ENCODE results near the gene PTPRD. TPM values are rescaled to one million over a fixed set of nuclear protein-coding genes. Genes with fewer than 3 reads are reported as not detected.

Gene PTPRD
- total and polyA plus RNA-seq, 4 donors: 97.4 to 229 (median 161) TPM

DNA sequence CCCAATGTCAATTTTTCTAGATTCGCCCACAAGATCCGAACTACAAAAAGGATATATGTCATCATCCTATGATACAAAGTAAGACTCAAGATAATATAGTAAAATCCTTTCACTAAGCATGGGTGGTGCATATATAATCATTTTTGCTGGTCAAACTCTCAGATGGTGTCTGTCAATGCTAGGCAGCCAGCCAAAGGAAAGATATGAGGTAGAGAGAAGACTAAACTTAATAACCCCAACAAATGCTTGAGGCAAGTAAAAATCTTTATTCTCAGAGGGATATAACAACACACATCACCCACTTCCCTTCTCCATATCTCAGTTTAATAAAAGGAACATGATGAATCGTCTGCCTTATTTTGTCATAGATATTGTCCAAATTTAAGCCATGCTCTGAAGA lies 1972.0 kb downstream of the PTPRD start:
- no peak overlapping the region for H3K27ac ChIP-seq (ENCODE audit: low read depth, low read length)
- peaks cover 7% of the 10 kb centered on the region for H3K36me3 ChIP-seq (ENCODE audit: control insufficient read depth, insufficient read depth, low read length)
- no peaks in the 10 kb centered on the region for H3K27me3 ChIP-seq (ENCODE audit: control insufficient read depth, insufficient read depth, low read length)
- no peak for DNase-seq (ENCODE audit: low read depth in 4 of 6, low spot score in 6 of 6)
- no peak overlapping the region for H3K4me3 ChIP-seq (ENCODE audit: low read depth, low read length)
- no CpG with 5 or more reads among the region's 3 CpGs for WGBS (ENCODE audit: insufficient coverage)
- no peaks in the 10 kb centered on the region for H3K9me3 ChIP-seq (ENCODE audit: control insufficient read depth, insufficient read depth, low read length)
- H3K4me1 ChIP-seq (ENCODE audit: control insufficient read depth, insufficient read depth, low read length): peaks cover 4% of the 10 kb centered on the region

DNA sequence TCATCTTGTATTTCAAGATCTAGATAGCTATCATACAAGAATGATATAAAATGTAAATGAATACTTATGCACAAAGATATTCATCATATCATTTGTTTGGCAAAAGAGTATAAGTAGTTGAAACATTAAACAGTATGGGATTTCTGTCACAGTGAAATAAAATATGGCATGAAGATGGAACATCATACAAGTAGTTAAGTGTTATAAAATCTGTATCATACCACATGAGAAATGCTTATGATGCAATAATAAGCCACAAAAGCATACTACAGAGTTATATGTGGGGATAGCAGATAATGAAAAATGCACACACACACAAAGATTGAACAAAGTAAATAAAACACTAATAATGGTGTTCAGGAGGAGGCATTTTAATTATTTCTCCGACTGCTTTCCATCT lies 1975.2 kb downstream of the PTPRD start:
- H3K4me3 ChIP-seq (ENCODE audit: low read depth, low read length): no peak overlapping the region
- no peaks in the 10 kb centered on the region for H3K36me3 ChIP-seq (ENCODE audit: control insufficient read depth, insufficient read depth, low read length)
- H3K9me3 ChIP-seq (ENCODE audit: control insufficient read depth, insufficient read depth, low read length): no peaks in the 10 kb centered on the region
- no peak for DNase-seq (ENCODE audit: low read depth in 4 of 6, low spot score in 6 of 6)
- no peaks in the 10 kb centered on the region for H3K4me1 ChIP-seq (ENCODE audit: control insufficient read depth, insufficient read depth, low read length)
- H3K27ac ChIP-seq (ENCODE audit: low read depth, low read length): no peak overlapping the region
- H3K27me3 ChIP-seq (ENCODE audit: control insufficient read depth, insufficient read depth, low read length): no peaks in the 10 kb centered on the region
- WGBS (ENCODE audit: insufficient coverage): no CpG with 5 or more reads among the region's 1 CpG

DNA sequence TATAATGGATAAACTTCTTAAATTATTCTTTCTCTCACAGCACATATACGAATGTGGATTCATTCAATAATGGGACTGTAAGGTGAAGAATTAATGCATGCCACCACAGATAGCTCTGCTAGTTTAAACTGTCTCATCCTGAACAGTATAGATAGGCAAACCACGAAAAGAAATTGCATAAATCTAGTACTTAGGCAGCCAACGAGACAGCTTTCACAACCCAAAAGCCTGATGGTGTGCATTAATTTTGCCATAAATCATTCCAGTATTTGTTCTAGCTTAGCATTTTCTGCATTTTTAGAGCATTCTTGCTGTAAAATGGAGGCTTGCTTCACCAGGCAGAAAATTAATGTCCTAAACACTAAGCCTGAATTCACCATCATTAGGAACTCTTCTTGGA lies 1979.0 kb downstream of the PTPRD start:
- no peaks in the 10 kb centered on the region for H3K9me3 ChIP-seq (ENCODE audit: control insufficient read depth, insufficient read depth, low read length)
- H3K4me3 ChIP-seq (ENCODE audit: low read depth, low read length): no peak overlapping the region
- no peak for DNase-seq (ENCODE audit: low read depth in 4 of 6, low spot score in 6 of 6)
- H3K27me3 ChIP-seq (ENCODE audit: control insufficient read depth, insufficient read depth, low read length): no peaks in the 10 kb centered on the region
- no peaks in the 10 kb centered on the region for H3K4me1 ChIP-seq (ENCODE audit: control insufficient read depth, insufficient read depth, low read length)
- no peaks in the 10 kb centered on the region for H3K36me3 ChIP-seq (ENCODE audit: control insufficient read depth, insufficient read depth, low read length)
- H3K27ac ChIP-seq (ENCODE audit: low read depth, low read length): no peak overlapping the region
- no CpG with 5 or more reads among the region's 3 CpGs for WGBS (ENCODE audit: insufficient coverage)

DNA sequence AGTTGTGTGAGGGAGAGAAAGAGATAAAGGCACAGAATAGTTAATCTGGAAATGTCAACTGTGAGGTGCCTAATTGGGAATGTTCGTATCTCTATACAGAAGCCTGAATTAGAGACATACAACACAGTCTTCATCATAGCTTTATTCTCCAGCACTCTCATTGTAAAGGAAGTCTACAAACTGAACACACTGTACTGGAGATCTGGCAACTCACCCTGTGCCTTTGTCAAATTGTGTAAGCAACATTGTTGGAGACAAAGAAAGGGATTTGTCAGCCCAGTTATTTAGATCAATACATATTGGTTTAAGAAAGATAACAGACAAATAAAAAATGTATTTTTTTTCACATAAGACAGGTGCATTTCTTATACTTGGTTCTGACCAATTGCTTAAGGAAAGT lies 1980.3 kb downstream of the PTPRD start:
- WGBS (ENCODE audit: insufficient coverage): no CpG with 5 or more reads among the region's 1 CpG
- Histone ChIP-seq H3K36me3 (ENCODE audit: control insufficient read depth, insufficient read depth, low read length) (no peaks in the 10 kb centered on the region), H3K9me3 (ENCODE audit: control insufficient read depth, insufficient read depth, low read length) (no peaks in the 10 kb centered on the region), H3K27me3 (ENCODE audit: control insufficient read depth, insufficient read depth, low read length) (no peaks in the 10 kb centered on the region), H3K27ac (ENCODE audit: low read depth, low read length) (no peak overlapping the region), H3K4me3 (ENCODE audit: low read depth, low read length) (no peak overlapping the region), H3K4me1 (ENCODE audit: control insufficient read depth, insufficient read depth, low read length) (no peaks in the 10 kb centered on the region)
- DNase-seq (ENCODE audit: low read depth in 4 of 6, low spot score in 6 of 6): no peak

DNA sequence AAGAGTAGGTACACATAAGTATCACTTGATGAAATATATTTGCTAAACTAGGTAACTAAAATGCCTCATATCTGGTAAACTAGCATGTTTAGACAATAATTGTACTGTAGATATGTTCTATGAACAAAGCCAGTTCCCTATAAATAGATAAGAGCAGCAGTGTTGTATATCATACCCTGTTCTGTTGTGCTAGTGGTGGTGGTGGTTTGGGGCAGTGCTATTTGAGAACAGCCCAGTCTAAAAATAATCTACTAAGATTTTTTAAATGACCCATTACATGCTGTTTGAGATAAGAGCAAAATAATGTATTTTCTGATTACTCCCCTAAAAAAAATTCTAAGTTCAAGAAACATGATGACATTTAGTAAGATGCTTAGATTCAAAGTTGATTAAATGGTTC lies 1984.0 kb downstream of the PTPRD start:
- no peaks in the 10 kb centered on the region for H3K36me3 ChIP-seq (ENCODE audit: control insufficient read depth, insufficient read depth, low read length)
- H3K9me3 ChIP-seq (ENCODE audit: control insufficient read depth, insufficient read depth, low read length): no peaks in the 10 kb centered on the region
- DNase-seq (ENCODE audit: low read depth in 4 of 6, low spot score in 6 of 6): no peak
- no peaks in the 10 kb centered on the region for H3K27me3 ChIP-seq (ENCODE audit: control insufficient read depth, insufficient read depth, low read length)
- H3K27ac ChIP-seq (ENCODE audit: low read depth, low read length): no peak overlapping the region
- no peak overlapping the region for H3K4me3 ChIP-seq (ENCODE audit: low read depth, low read length)
- no peaks in the 10 kb centered on the region for H3K4me1 ChIP-seq (ENCODE audit: control insufficient read depth, insufficient read depth, low read length)

DNA sequence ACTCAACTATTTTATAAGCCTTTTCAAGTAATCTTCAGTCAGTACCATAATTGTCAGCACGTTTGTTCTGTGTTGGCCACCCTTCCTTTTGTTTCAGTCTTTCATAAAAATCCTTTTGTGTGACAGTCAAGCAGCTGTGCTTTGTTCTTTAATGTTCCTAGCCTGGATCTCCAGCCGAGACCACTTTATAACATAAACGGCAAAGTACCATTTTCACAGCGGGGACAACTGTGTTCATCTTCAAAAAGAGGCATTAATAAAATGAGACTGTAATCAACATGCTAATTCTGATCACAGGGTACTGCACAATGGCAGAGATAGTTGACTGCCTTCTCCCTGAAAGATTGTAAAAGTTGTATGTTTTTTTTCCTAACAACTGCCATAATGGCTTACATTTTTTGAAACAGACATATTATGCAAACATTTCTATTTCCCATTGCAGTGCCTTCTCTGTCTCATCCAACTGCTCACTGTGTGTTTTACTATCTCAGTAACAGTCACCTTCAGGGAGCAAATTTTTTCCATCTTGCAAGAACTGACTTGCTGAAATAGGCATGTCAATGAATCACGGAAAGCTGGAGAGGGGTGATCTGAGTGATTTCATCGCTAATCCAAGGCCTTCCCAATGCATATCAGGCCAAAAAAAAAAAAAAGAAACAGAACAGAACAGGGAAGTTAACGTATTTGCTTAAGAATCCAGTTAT lies 1984.7 kb downstream of the PTPRD start:
- 0% methylated on average over 2 of the region's 7 CpGs for WGBS (ENCODE audit: insufficient coverage)
- peak in 4 of 6 donors; percentile 42 to 97 (median 58) for DNase-seq (ENCODE audit: low read depth in 4 of 6, low spot score in 6 of 6)
- no peak overlapping the region for H3K27ac ChIP-seq (ENCODE audit: low read depth, low read length)

DNA sequence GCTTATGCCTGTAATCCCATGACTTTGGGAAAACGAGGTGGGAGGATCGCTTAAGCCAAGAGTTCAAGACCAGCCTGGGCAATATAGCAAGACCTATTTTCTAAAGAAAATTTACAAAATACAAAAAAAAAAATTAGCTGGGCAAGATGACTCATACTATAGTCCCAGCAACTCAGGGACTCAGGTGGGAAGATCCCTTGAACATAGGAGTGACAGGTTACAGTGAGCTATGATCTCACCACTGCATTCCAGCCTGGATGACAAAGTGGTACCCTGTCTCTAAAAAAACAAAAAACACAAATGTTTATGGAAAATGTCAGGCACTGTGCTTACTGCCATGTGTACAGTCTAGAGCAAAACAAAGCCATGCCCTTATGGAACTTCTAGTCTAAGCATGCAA lies 1989.9 kb downstream of the PTPRD start:
- Histone ChIP-seq H3K36me3 (ENCODE audit: control insufficient read depth, insufficient read depth, low read length) (no peaks in the 10 kb centered on the region), H3K27me3 (ENCODE audit: control insufficient read depth, insufficient read depth, low read length) (no peaks in the 10 kb centered on the region), H3K4me1 (ENCODE audit: control insufficient read depth, insufficient read depth, low read length) (no peaks in the 10 kb centered on the region), H3K4me3 (ENCODE audit: low read depth, low read length) (no peak overlapping the region), H3K27ac (ENCODE audit: low read depth, low read length) (no peak overlapping the region), H3K9me3 (ENCODE audit: control insufficient read depth, insufficient read depth, low read length) (no peaks in the 10 kb centered on the region)
- 94% methylated on average over 2 of the region's 2 CpGs for WGBS (ENCODE audit: insufficient coverage)
- DNase-seq (ENCODE audit: low read depth in 4 of 6, low spot score in 6 of 6): no peak

More for the DNA sequence above, 1984.7 kb downstream of the PTPRD start:
- no peaks in the 10 kb centered on the region for H3K4me1 ChIP-seq (ENCODE audit: control insufficient read depth, insufficient read depth, low read length)
- H3K9me3 ChIP-seq (ENCODE audit: control insufficient read depth, insufficient read depth, low read length): no peaks in the 10 kb centered on the region
- no peak overlapping the region for H3K4me3 ChIP-seq (ENCODE audit: low read depth, low read length)
- no peaks in the 10 kb centered on the region for H3K36me3 ChIP-seq (ENCODE audit: control insufficient read depth, insufficient read depth, low read length)
- H3K27me3 ChIP-seq (ENCODE audit: control insufficient read depth, insufficient read depth, low read length): no peaks in the 10 kb centered on the region

DNA sequence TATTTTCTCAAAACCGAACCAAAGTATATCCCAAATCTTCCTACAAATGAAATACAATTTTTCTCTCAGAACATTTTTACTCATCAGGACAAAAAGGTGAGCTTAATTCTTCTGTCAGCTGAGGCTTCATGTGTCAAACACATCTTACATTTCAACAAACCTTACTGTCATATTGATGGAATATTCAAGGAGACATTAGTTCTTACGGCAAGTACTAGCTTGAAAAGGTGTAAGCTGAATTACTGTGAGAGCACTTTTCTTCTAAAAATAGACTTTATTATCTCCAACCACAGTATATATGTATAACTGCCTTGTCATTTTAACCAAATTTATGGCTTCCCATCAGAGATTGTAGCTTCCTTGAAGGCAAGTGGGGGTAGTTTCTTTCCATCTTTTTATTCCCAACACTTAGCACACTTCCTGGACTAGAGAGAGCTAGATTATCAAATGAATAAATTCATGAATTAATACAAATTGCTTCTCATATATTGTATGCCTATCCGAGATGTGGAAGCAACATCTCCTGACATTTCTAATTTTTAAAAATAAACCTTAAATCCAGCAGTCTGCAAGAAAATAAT lies 1990.5 kb downstream of the PTPRD start:
- H3K4me3 ChIP-seq (ENCODE audit: low read depth, low read length): no peak overlapping the region
- H3K27ac ChIP-seq (ENCODE audit: low read depth, low read length): no peak overlapping the region
- no peaks in the 10 kb centered on the region for H3K36me3 ChIP-seq (ENCODE audit: control insufficient read depth, insufficient read depth, low read length)
- WGBS (ENCODE audit: insufficient coverage): no CpG with 5 or more reads among the region's 3 CpGs
- H3K4me1 ChIP-seq (ENCODE audit: control insufficient read depth, insufficient read depth, low read length): no peaks in the 10 kb centered on the region
- H3K27me3 ChIP-seq (ENCODE audit: control insufficient read depth, insufficient read depth, low read length): no peaks in the 10 kb centered on the region
- no peak for DNase-seq (ENCODE audit: low read depth in 4 of 6, low spot score in 6 of 6)
- H3K9me3 ChIP-seq (ENCODE audit: control insufficient read depth, insufficient read depth, low read length): no peaks in the 10 kb centered on the region

DNA sequence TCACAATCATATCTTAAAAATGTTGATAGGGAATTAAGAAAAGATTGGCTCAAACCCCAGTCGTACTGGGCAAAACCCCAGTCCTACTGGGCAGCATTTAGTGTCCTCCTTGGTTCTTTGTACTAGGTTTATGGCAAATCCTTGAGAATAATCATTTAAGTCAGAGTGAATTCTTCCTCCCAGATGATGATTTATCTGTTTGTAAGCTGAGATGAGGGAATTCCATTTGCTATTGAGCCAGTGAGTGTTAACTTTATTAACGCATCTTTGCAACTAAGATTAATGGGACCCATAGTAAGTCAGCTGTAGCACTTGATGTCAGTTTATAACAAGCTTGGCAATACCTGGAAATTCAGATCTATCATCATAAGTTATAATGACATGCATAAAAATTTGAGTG lies 1991.4 kb downstream of the PTPRD start:
- 100% methylated on average over 1 of the region's 2 CpGs for WGBS (ENCODE audit: insufficient coverage)
- DNase-seq (ENCODE audit: low read depth in 4 of 6, low spot score in 6 of 6): no peak
- H3K4me1 ChIP-seq (ENCODE audit: control insufficient read depth, insufficient read depth, low read length): no peaks in the 10 kb centered on the region
- H3K9me3 ChIP-seq (ENCODE audit: control insufficient read depth, insufficient read depth, low read length): no peaks in the 10 kb centered on the region
- no peak overlapping the region for H3K4me3 ChIP-seq (ENCODE audit: low read depth, low read length)
- H3K36me3 ChIP-seq (ENCODE audit: control insufficient read depth, insufficient read depth, low read length): no peaks in the 10 kb centered on the region
- H3K27ac ChIP-seq (ENCODE audit: low read depth, low read length): no peak overlapping the region
- no peaks in the 10 kb centered on the region for H3K27me3 ChIP-seq (ENCODE audit: control insufficient read depth, insufficient read depth, low read length)

DNA sequence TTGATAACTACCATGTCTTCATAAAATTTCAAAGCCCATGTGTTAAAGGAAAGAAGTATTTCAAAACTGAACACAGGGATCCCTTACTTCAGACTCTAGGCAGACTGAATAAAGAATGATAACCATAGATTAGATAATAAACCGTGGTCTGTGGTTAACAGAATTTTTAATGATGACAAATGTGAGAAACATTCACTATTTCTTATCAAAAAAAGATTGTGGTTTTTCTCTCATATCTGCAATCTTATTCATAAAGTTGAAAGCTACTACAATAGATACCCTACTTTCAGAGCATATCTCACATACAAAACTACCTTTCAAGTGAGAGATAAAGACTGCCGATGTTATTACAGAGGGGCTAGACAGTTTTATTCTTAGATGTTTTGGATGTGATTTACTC lies 1996.4 kb downstream of the PTPRD start:
- WGBS (ENCODE audit: insufficient coverage): no CpG with 5 or more reads among the region's 2 CpGs
- H3K4me3 ChIP-seq (ENCODE audit: low read depth, low read length): no peak overlapping the region
- no peaks in the 10 kb centered on the region for H3K27me3 ChIP-seq (ENCODE audit: control insufficient read depth, insufficient read depth, low read length)
- DNase-seq (ENCODE audit: low read depth in 4 of 6, low spot score in 6 of 6): no peak
- H3K36me3 ChIP-seq (ENCODE audit: control insufficient read depth, insufficient read depth, low read length): no peaks in the 10 kb centered on the region
- H3K9me3 ChIP-seq (ENCODE audit: control insufficient read depth, insufficient read depth, low read length): no peaks in the 10 kb centered on the region
- no peaks in the 10 kb centered on the region for H3K4me1 ChIP-seq (ENCODE audit: control insufficient read depth, insufficient read depth, low read length)
- no peak overlapping the region for H3K27ac ChIP-seq (ENCODE audit: low read depth, low read length)

All from spinal cord (tissue), 10 donors.